ENCODE data around the gene NKAIN4. TPM values are rescaled to one million over a fixed set of nuclear protein-coding genes. Genes with fewer than 3 reads are reported as not detected.

The NKAIN4 gene
- total RNA-seq, 1 donor from 2014 or later = not detected

GRCh38 chr20:63204362-63204761 is 49.9 kb downstream of the NKAIN4 start:
- H3K9me3 ChIP-seq (replicated peaks) = no peaks in the 10 kb centered on the region
- intact Hi-C loops (cut with micrococcal nuclease) = no loop called here
- no peak for TF ChIP-seq CTCF (IDR thresholded peaks at IDR 0.05; ENCODE audit: borderline replicate concordance)
- peaks cover 77% of the 10 kb centered on the region for H3K36me3 ChIP-seq
- DNase-seq = no peak
- no peak overlapping the region for H3K27ac ChIP-seq (replicated peaks)
- peaks cover 32% of the 10 kb centered on the region for H3K4me1 ChIP-seq
- H3K4me3 ChIP-seq = no peak overlapping the region
- H3K27me3 ChIP-seq (ENCODE audit: low read depth) = no peaks in the 10 kb centered on the region

- Histone ChIP-seq H3K4me3 (no peak overlapping the region), H3K27ac (replicated peaks) (no peak overlapping the region), H3K36me3 (peaks cover 63% of the 10 kb centered on the region), H3K9me3 (replicated peaks) (no peaks in the 10 kb centered on the region), H3K27me3 (ENCODE audit: low read depth) (no peaks in the 10 kb centered on the region), H3K4me1 (peaks cover 39% of the 10 kb centered on the region)
- DNase-seq = no peak
- intact Hi-C loops (cut with micrococcal nuclease) = no loop called here
- no peak for TF ChIP-seq CTCF (IDR thresholded peaks at IDR 0.05; ENCODE audit: borderline replicate concordance)
Measured at GRCh38 chr20:63202811-63203526, 51.3 kb downstream of the NKAIN4 start.

GRCh38 chr20:63202021-63202420 is 52.2 kb downstream of the NKAIN4 start:
- Histone ChIP-seq H3K4me3 (no peak overlapping the region), H3K9me3 (replicated peaks) (no peaks in the 10 kb centered on the region), H3K4me1 (peaks cover 47% of the 10 kb centered on the region), H3K36me3 (peaks cover 60% of the 10 kb centered on the region), H3K27ac (replicated peaks) (no peak overlapping the region), H3K27me3 (ENCODE audit: low read depth) (no peaks in the 10 kb centered on the region)
- DNase-seq = no peak
- TF ChIP-seq CTCF (IDR thresholded peaks at IDR 0.05; ENCODE audit: borderline replicate concordance) = no peak
- intact Hi-C loops (cut with micrococcal nuclease) = no loop called here

- Histone ChIP-seq H3K4me3 (no peak overlapping the region), H3K36me3 (peaks cover 50% of the 10 kb centered on the region), H3K4me1 (peaks cover 39% of the 10 kb centered on the region), H3K9me3 (replicated peaks) (no peaks in the 10 kb centered on the region), H3K27me3 (ENCODE audit: low read depth) (no peaks in the 10 kb centered on the region), H3K27ac (replicated peaks) (no peak overlapping the region)
- intact Hi-C loops (cut with micrococcal nuclease) = no loop called here
- DNase-seq = no peak
- TF ChIP-seq CTCF (IDR thresholded peaks at IDR 0.05; ENCODE audit: borderline replicate concordance) = no peak
Measured at GRCh38 chr20:63198606-63199005, 55.7 kb downstream of the NKAIN4 start.

GRCh38 chr20:63196768-63197470 is 57.3 kb downstream of the NKAIN4 start:
- no peak for DNase-seq
- Histone ChIP-seq H3K4me1 (peaks cover 39% of the 10 kb centered on the region), H3K4me3 (no peak overlapping the region)

More at GRCh38 chr20:63196768-63197470, 57.3 kb downstream of the NKAIN4 start:
- Histone ChIP-seq H3K36me3 (peaks cover 33% of the 10 kb centered on the region), H3K9me3 (replicated peaks) (no peaks in the 10 kb centered on the region), H3K27ac (replicated peaks) (no peak overlapping the region), H3K27me3 (ENCODE audit: low read depth) (no peaks in the 10 kb centered on the region)
- intact Hi-C loops (cut with micrococcal nuclease) = no loop called here
- TF ChIP-seq CTCF (IDR thresholded peaks at IDR 0.05; ENCODE audit: borderline replicate concordance) = no peak
